ENCODE data around the gene ANP32D. TPM values are rescaled to one million over a fixed set of nuclear protein-coding genes. Genes with fewer than 3 reads are reported as not detected.
"Not testable (repeated sequence)": the region's sequence is repeated elsewhere in the genome, so short reads cannot be mapped to it uniquely, and the experiment has no call there.

ANP32D gene
- total RNA-seq, 1 experiment from 2014 or later: not detected

DNA sequence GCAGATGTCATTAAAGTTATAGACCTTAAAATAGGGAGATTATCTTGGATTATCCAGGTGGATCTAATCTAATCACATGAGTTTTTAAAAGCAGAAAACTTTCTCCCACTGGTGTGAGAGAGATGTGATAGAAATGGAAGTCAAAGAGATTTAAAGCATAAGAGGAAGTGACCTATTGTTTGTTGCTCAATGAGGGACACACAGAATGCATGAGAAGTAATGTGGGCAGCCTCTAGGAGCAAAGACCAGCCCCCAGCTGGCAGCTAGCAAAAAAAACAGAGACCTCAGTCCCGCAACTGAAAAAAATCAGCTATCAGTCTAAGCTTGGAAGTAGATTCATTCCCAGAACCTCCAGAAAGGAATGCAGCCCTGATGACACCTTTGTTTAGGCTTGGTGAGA, 24.6 kb upstream of the ANP32D start:
- Histone ChIP-seq H3K27me3 (ENCODE audit: low read length) (no peaks in the 10 kb centered on the region), H3K36me3 (ENCODE audit: insufficient read depth, low read length) (no peaks in the 10 kb centered on the region), H2AFZ (ENCODE audit: low read length) (no peak overlapping the region), H3K4me1 (ENCODE audit: low read length) (0 out of 2 replicates have a peak, but pooled peaks cover 7% of the 10 kb centered on the region), H3K9me3 (ENCODE audit: low read length) (no peaks in the 10 kb centered on the region), H3K27ac (ENCODE audit: low read length) (no peak overlapping the region), H3K4me3 (ENCODE audit: low read length) (no peak overlapping the region), H3K9ac (ENCODE audit: low read length) (no peak overlapping the region), H3K9me2 (replicated peaks; ENCODE audit: insufficient read depth, low read length) (no peaks in the 10 kb centered on the region), H4K20me1 (ENCODE audit: insufficient read depth, low read depth, low read length) (no peaks in the 10 kb centered on the region), H3K79me2 (ENCODE audit: low read length) (no peaks in the 10 kb centered on the region), H3K4me2 (ENCODE audit: low read depth, low read length, poor library complexity, severe bottlenecking) (no peak overlapping the region)
- DNase-seq: no peak

DNA sequence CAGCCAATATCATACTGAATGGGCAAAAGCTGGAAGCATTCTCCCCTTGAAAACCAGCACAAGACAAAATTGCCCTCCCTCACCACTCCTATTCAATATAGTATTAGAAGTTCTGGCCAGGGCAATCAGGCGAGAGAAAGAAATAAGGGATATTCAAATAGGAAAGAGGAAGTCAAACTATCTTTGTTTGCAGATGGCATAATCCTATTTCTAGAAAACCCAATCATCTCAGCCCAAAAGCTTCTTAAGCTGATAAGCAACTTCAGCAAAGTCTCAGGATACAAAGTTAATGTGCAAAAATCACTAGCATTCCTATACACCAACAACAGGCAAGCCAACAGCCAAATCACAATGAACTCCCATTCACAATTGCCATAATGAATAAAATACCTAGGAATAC, 21.0 kb upstream of the ANP32D start:
- no peak overlapping the region for H3K9ac ChIP-seq (ENCODE audit: low read length)
- no peak overlapping the region for H2AFZ ChIP-seq (ENCODE audit: low read length)
- H3K9me3 ChIP-seq (ENCODE audit: low read length): no peaks in the 10 kb centered on the region
- H4K20me1 ChIP-seq (ENCODE audit: insufficient read depth, low read depth, low read length): no peaks in the 10 kb centered on the region
- no peaks in the 10 kb centered on the region for H3K79me2 ChIP-seq (ENCODE audit: low read length)
- no peaks in the 10 kb centered on the region for H3K36me3 ChIP-seq (ENCODE audit: insufficient read depth, low read length)
- no peaks in the 10 kb centered on the region for H3K9me2 ChIP-seq (replicated peaks; ENCODE audit: insufficient read depth, low read length)
- H3K27me3 ChIP-seq (ENCODE audit: low read length): no peaks in the 10 kb centered on the region
- H3K4me1 ChIP-seq (ENCODE audit: low read length): 0 out of 2 replicates have a peak, but pooled peaks cover 7% of the 10 kb centered on the region
- H3K4me3 ChIP-seq (ENCODE audit: low read length): no peak overlapping the region
- H3K4me2 ChIP-seq (ENCODE audit: low read depth, low read length, poor library complexity, severe bottlenecking): no peak overlapping the region
- peak; percentile 43 for DNase-seq
- H3K27ac ChIP-seq (ENCODE audit: low read length): no peak overlapping the region

DNA sequence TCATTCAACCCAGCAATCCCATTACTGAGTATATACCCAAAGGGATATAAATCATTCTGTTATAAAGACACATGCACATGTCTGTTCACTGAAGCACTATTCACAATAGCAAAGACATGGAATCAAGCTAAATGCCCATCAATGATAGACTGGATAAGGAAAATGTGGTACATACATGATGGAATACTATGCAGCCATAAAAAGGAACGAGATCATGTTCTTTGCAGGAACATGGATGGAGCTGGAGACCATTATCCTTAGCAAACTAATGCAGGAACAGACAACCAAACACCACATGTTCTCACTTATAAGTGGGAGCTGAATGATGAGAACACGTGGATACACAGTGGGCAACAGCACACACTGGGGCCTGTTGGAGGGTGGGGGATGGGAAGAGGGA, 19.4 kb upstream of the ANP32D start:
- H2AFZ ChIP-seq (ENCODE audit: low read length); DNase-seq; H3K79me2 ChIP-seq (ENCODE audit: low read length); H3K36me3 ChIP-seq (ENCODE audit: insufficient read depth, low read length); H4K20me1 ChIP-seq (ENCODE audit: insufficient read depth, low read depth, low read length); H3K4me3 ChIP-seq (ENCODE audit: low read length); H3K4me1 ChIP-seq (ENCODE audit: low read length); H3K27ac ChIP-seq (ENCODE audit: low read length); H3K9me2 ChIP-seq (replicated peaks; ENCODE audit: insufficient read depth, low read length); H3K4me2 ChIP-seq (ENCODE audit: low read depth, low read length, poor library complexity, severe bottlenecking); H3K9ac ChIP-seq (ENCODE audit: low read length); H3K27me3 ChIP-seq (ENCODE audit: low read length); H3K9me3 ChIP-seq (ENCODE audit: low read length): not testable (repeated sequence)

DNA sequence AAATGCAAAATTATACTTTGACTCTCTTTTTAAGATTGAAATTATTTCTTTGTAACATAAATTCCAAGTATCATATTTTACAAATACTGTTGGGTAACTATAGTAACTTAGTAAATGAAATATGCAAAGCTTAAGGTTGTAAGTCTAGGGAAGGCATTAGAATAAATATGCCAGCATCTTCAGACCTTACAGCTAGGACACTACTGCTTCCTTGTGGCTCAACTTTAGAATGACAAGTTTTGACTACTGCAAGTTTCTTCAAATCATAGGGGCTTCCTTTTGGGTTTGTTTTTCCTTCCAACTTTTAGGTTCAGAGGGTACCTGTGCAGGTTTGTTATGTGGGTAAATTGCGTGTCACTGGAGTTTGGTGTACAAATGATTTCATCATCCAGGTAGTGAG, 17.7 kb upstream of the ANP32D start:
- Histone ChIP-seq H3K4me2 (ENCODE audit: low read depth, low read length, poor library complexity, severe bottlenecking) (no peak overlapping the region), H4K20me1 (ENCODE audit: insufficient read depth, low read depth, low read length) (no peaks in the 10 kb centered on the region), H3K9me3 (ENCODE audit: low read length) (no peaks in the 10 kb centered on the region), H3K27ac (ENCODE audit: low read length) (no peak overlapping the region), H2AFZ (ENCODE audit: low read length) (no peak overlapping the region), H3K4me1 (ENCODE audit: low read length) (0 out of 2 replicates have a peak, but pooled peaks cover 7% of the 10 kb centered on the region), H3K36me3 (ENCODE audit: insufficient read depth, low read length) (no peaks in the 10 kb centered on the region), H3K9me2 (replicated peaks; ENCODE audit: insufficient read depth, low read length) (no peaks in the 10 kb centered on the region), H3K9ac (ENCODE audit: low read length) (no peak overlapping the region), H3K79me2 (ENCODE audit: low read length) (no peaks in the 10 kb centered on the region), H3K4me3 (ENCODE audit: low read length) (no peak overlapping the region), H3K27me3 (ENCODE audit: low read length) (no peaks in the 10 kb centered on the region)
- peak; percentile 61 for DNase-seq

DNA sequence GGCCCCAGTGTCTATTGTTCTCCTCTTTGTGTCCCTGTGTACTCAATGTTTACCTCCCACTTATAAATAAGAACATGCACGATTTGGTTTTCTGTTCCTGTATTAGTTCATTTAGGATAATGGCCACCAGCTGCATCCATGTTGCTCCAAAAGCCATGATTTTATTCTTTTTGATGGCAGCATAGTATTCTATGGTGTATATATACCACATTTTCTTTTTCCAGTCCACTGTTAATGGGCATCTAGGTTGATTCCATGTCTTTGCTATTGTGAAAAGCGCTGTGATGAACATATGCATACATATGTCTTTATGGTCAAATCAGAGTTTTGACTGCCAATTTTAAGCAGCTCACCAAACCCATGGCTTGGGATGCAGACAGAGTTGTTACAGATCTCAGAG, 17.2 kb upstream of the ANP32D start:
- Histone ChIP-seq H3K27me3 (ENCODE audit: low read length) (no peaks in the 10 kb centered on the region), H3K4me1 (ENCODE audit: low read length) (0 out of 2 replicates have a peak, but pooled peaks cover 7% of the 10 kb centered on the region), H3K9ac (ENCODE audit: low read length) (no peak overlapping the region), H3K9me2 (replicated peaks; ENCODE audit: insufficient read depth, low read length) (no peaks in the 10 kb centered on the region), H3K4me3 (ENCODE audit: low read length) (no peak overlapping the region), H3K79me2 (ENCODE audit: low read length) (no peaks in the 10 kb centered on the region), H3K36me3 (ENCODE audit: insufficient read depth, low read length) (no peaks in the 10 kb centered on the region), H2AFZ (ENCODE audit: low read length) (no peak overlapping the region), H3K4me2 (ENCODE audit: low read depth, low read length, poor library complexity, severe bottlenecking) (no peak overlapping the region), H3K27ac (ENCODE audit: low read length) (no peak overlapping the region), H4K20me1 (ENCODE audit: insufficient read depth, low read depth, low read length) (no peaks in the 10 kb centered on the region), H3K9me3 (ENCODE audit: low read length) (no peaks in the 10 kb centered on the region)
- no peak for DNase-seq

DNA sequence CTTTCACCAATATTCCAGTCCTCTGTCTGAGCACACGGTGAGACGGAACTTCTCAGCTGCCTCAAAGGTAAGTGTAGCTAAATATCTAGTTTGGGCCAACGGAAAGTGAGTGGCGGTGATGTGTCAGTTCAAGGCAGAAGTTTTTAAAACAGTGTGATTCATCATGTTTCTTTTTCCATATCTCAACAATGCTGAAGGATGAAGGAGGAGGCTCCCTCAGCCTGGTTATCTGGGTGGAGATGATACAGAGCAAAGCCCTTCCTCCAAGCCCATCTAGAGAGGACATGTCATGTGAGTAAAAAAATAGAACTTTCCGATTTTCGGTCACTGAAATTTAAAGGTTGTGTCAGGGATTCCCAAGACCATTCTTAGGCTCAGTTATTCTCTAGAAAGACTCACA, 13.1 kb upstream of the ANP32D start:
- H3K27ac ChIP-seq (ENCODE audit: low read length): no peak overlapping the region
- no peak overlapping the region for H2AFZ ChIP-seq (ENCODE audit: low read length)
- H3K9me2 ChIP-seq (replicated peaks; ENCODE audit: insufficient read depth, low read length): no peaks in the 10 kb centered on the region
- no peaks in the 10 kb centered on the region for H3K4me1 ChIP-seq (ENCODE audit: low read length)
- no peak for DNase-seq
- no peaks in the 10 kb centered on the region for H4K20me1 ChIP-seq (ENCODE audit: insufficient read depth, low read depth, low read length)
- H3K4me3 ChIP-seq (ENCODE audit: low read length): no peak overlapping the region
- H3K4me2 ChIP-seq (ENCODE audit: low read depth, low read length, poor library complexity, severe bottlenecking): no peak overlapping the region
- no peaks in the 10 kb centered on the region; the same call in 1 of the 2 replicates for H3K27me3 ChIP-seq (ENCODE audit: low read length)
- no peak overlapping the region for H3K9ac ChIP-seq (ENCODE audit: low read length)
- H3K36me3 ChIP-seq (ENCODE audit: insufficient read depth, low read length): no peaks in the 10 kb centered on the region
- H3K79me2 ChIP-seq (ENCODE audit: low read length): no peaks in the 10 kb centered on the region
- H3K9me3 ChIP-seq (ENCODE audit: low read length): no peaks in the 10 kb centered on the region

DNA sequence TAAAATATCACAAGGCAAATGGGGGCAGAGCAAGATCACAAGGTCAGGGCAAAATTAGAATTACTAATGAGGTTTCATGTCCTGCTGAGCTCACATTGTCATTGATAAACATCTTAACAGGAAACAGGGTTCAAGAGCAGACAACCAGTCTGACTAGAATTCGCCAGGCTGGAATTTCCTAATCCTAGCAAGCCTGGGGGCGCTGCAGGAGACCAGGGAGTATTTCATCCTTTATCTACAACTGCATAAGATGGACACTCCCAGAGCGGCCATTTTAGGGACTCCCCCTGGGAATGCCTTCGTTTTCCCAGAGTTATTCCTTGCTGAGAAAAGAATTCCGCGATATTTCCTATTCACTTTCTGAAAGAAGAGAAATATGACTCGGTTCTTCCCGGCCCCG, 3.3 kb upstream of the ANP32D start:
- not testable (repeated sequence) for H3K4me1 ChIP-seq (ENCODE audit: low read length)

DNA sequence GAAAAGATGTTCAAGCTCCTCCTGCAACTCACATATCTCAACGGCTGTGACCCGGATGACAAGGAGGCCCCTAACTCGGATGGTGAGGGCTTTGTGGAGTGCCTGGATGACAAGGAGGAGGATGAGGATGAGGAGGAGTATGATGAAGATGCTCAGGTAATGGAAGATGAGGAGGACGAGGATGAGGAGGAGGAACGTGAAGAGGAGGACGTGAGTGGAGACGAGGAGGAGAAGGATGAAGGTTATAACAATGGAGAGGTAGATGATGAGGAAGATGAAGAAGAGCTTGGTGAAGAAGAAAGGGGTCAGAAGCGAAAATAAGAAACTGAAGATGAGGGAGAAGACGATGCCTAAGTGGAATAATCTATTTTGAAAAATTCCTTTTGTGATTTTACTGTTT, 702 bp downstream of the ANP32D start:
- H3K4me1 ChIP-seq (ENCODE audit: low read length): no peaks in the 10 kb centered on the region
- H4K20me1 ChIP-seq (ENCODE audit: insufficient read depth, low read depth, low read length): no peaks in the 10 kb centered on the region
- H3K36me3 ChIP-seq (ENCODE audit: insufficient read depth, low read length): no peaks in the 10 kb centered on the region
- no peak overlapping the region for H3K27ac ChIP-seq (ENCODE audit: low read length)
- H3K9me2 ChIP-seq (replicated peaks; ENCODE audit: insufficient read depth, low read length): no peaks in the 10 kb centered on the region
- no peaks in the 10 kb centered on the region for H3K27me3 ChIP-seq (ENCODE audit: low read length)
- no peak for DNase-seq
- no peak overlapping the region for H3K4me3 ChIP-seq (ENCODE audit: low read length)
- H3K9me3 ChIP-seq (ENCODE audit: low read length): peaks cover 1% of the 10 kb centered on the region; the same call in 1 of the 2 replicates
- H2AFZ ChIP-seq (ENCODE audit: low read length): no peak overlapping the region
- no peak overlapping the region for H3K4me2 ChIP-seq (ENCODE audit: low read depth, low read length, poor library complexity, severe bottlenecking)
- H3K9ac ChIP-seq (ENCODE audit: low read length): no peak overlapping the region
- H3K79me2 ChIP-seq (ENCODE audit: low read length): no peaks in the 10 kb centered on the region

More for the DNA sequence above, 3.3 kb upstream of the ANP32D start:
- H3K9me2 ChIP-seq (replicated peaks; ENCODE audit: insufficient read depth, low read length); H3K36me3 ChIP-seq (ENCODE audit: insufficient read depth, low read length); H4K20me1 ChIP-seq (ENCODE audit: insufficient read depth, low read depth, low read length); H3K4me2 ChIP-seq (ENCODE audit: low read depth, low read length, poor library complexity, severe bottlenecking); H3K79me2 ChIP-seq (ENCODE audit: low read length); H2AFZ ChIP-seq (ENCODE audit: low read length); H3K27me3 ChIP-seq (ENCODE audit: low read length); H3K9ac ChIP-seq (ENCODE audit: low read length); DNase-seq; H3K4me3 ChIP-seq (ENCODE audit: low read length); H3K27ac ChIP-seq (ENCODE audit: low read length); H3K9me3 ChIP-seq (ENCODE audit: low read length): not testable (repeated sequence)

DNA sequence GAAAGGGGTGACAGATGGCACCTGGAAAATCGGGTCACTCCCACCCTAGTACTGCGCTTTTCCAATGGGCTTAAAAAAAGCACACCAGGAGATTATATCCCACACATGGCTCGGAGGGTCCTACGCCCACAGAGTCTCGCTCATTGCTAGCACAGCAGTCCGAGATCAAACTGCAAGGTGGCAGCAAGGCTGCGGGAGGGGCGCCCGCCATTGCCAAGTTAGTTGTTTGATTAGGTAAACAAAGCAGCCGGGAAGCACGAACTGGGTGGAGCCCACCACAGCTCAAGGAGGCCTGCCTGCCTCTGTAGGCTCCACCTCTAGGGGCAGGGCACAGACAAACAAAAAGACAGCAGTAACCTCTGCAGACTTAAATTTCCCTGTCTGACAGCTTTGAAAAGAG, 2.1 kb downstream of the ANP32D start:
- not testable (repeated sequence) for DNase-seq; H2AFZ ChIP-seq (ENCODE audit: low read length); H3K4me2 ChIP-seq (ENCODE audit: low read depth, low read length, poor library complexity, severe bottlenecking)

More for the DNA sequence above, 2.1 kb downstream of the ANP32D start:
- not testable (repeated sequence) for H3K27ac ChIP-seq (ENCODE audit: low read length); H3K4me3 ChIP-seq (ENCODE audit: low read length); H3K9me3 ChIP-seq (ENCODE audit: low read length); H3K79me2 ChIP-seq (ENCODE audit: low read length); H3K4me1 ChIP-seq (ENCODE audit: low read length); H3K9ac ChIP-seq (ENCODE audit: low read length); H3K27me3 ChIP-seq (ENCODE audit: low read length); H4K20me1 ChIP-seq (ENCODE audit: insufficient read depth, low read depth, low read length); H3K9me2 ChIP-seq (replicated peaks; ENCODE audit: insufficient read depth, low read length); H3K36me3 ChIP-seq (ENCODE audit: insufficient read depth, low read length)

Data from Karpas-422 (cell line).